Tibial nerve (tissue), 4 donors: Measurements from ENCODE around the gene RASIP1. TPM values are rescaled to one million over a fixed set of nuclear protein-coding genes. Genes with fewer than 3 reads are reported as not detected.
A peak's percentile ranks its signal among the peaks of the same experiment; 100 is the strongest.

Experiments
- DNase-seq, 2 donors: peaks; one replicate each; pipeline ENCODE4 v3.0.0-alpha.2; 2019; ENCODE audit warnings: low spot score in 2 of 2
- H3K27ac ChIP-seq, 4 donors: fragments of 200-600 bp; sonication (generic) in 3 of 4; one replicate each; pipeline ENCODE4 v1.5.1; 2017 to 2019; ENCODE audit warnings: mild to moderate bottlenecking in 1 of 4
- H3K27me3 ChIP-seq, 2 donors: fragments of 200-600 bp; sonication (generic) in 1 of 2; one replicate each; pipeline versions ENCODE4 v1.5.1 to v1.6.0; 2017 to 2019
- H3K36me3 ChIP-seq, 3 donors: fragments of 200-600 bp; sonication (generic); one replicate each; pipeline ENCODE4 v1.5.1; 2018 to 2019
- H3K4me1 ChIP-seq, 4 donors: fragments of 200-600 bp; sonication (generic) in 3 of 4; one replicate each; pipeline ENCODE4 v1.5.1; 2017 to 2019
- H3K4me3 ChIP-seq, 4 donors: fragments of 200-600 bp; sonication (generic) in 3 of 4; one replicate each; pipeline ENCODE4 v1.5.1; 2017 to 2019; ENCODE audit warnings: mild to moderate bottlenecking in 1 of 4, moderate library complexity in 1 of 4
- H3K9me3 ChIP-seq, 4 donors: fragments of 200-600 bp; sonication (generic) in 3 of 4; one replicate each; pipeline ENCODE4 v1.5.1; 2017 to 2019
- CTCF ChIP-seq, 5 experiments: fragments of 200-600 bp in 3 of 5; fragments of 450-650 bp in 2 of 5; sonication (generic) in 3 of 5; IDR thresholded peaks; one replicate each; pipeline ENCODE4 v1.5.1; 2016 to 2019; ENCODE audit warnings: antibody characterized with exemption in 5 of 5, mild to moderate bottlenecking in 3 of 5, moderate library complexity in 2 of 5
- EP300 ChIP-seq, 2 donors: sonication (generic); formaldehyde crosslinking; IDR thresholded peaks; one replicate each; pipeline ENCODE4 v1.6.1; 2017; ENCODE audit warnings: antibody characterized with exemption in 2 of 2, mild to moderate bottlenecking in 1 of 2
- POLR2A ChIP-seq, 2 donors: fragments of 450-650 bp; IDR thresholded peaks; one replicate each; pipeline ENCODE4 v1.6.1; 2017; ENCODE audit warnings: antibody characterized with exemption in 2 of 2, mild to moderate bottlenecking in 2 of 2, moderate library complexity in 2 of 2
- WGBS, 2 donors: methylation state at CpG; one replicate each; pipeline ENCODE4 v1.1.5; 2018; 5-methylcytosine and 5-hydroxymethylcytosine counted together
- total RNA-seq, 4 donors: library from RNA; depleted of rRNA; stranded (reverse); fragments of >200 nt; gene quantifications; one replicate each; pipeline ENCODE4 v1.1.0, GENCODE V29; 2016

RASIP1 gene
- total RNA-seq, 4 donors from 2014 or later: 12.3 to 23.3 (median 19.8) TPM

GRCh38 chr19:48746738-48747575 is 6.5 kb upstream of the RASIP1 start, which contains the start of gene IZUMO1:
Gene IZUMO1, minus strand, starts transcription at chr19:48746909. Its CDS starts 1,050 bp downstream, at chr19:48745859.
- Histone ChIP-seq H3K9me3 (no peaks in the 10 kb centered on the region), H3K27me3 (peaks cover 0 to 38% of the 10 kb centered on the region in 2 donors), H3K27ac (peak within 1 kb of the TSS in 3 of 4 donors; percentile 5 to 87 (median 78)), H3K36me3 (no peaks in the 10 kb centered on the region), H3K4me1 (peaks cover 0 to 18% (median 0%) of the 10 kb centered on the region in 4 donors), H3K4me3 (peak within 1 kb of the TSS; percentile 18 to 51 (median 25))
- TF ChIP-seq POLR2A (IDR thresholded peaks at IDR 0.05): peak in 1 of 2 donors; percentile 13
- no peak for TF ChIP-seq CTCF (IDR thresholded peaks at IDR 0.05)
- TF ChIP-seq EP300 (IDR thresholded peaks at IDR 0.05): peak; percentile 14 to 33
- WGBS, 2 donors: 6 to 7% methylated on average over 24 to 31 of the region's 31 CpGs
- peak; percentile 33 to 63 for DNase-seq

GRCh38 chr19:48746110-48746509 is 5.7 kb upstream of the RASIP1 start:
- H3K4me3 ChIP-seq: no peak overlapping the region
- H3K27me3 ChIP-seq: peaks cover 0 to 30% of the 10 kb centered on the region in 2 donors
- no peaks in the 10 kb centered on the region for H3K9me3 ChIP-seq
- 74 to 77% methylated on average over 8 of the region's 8 CpGs for WGBS, 2 donors
- no peaks in the 10 kb centered on the region for H3K36me3 ChIP-seq
- H3K27ac ChIP-seq: no peak overlapping the region
- peaks cover 0 to 22% (median 2%) of the 10 kb centered on the region in 4 donors for H3K4me1 ChIP-seq
- TF ChIP-seq POLR2A (IDR thresholded peaks at IDR 0.05) (no peak), CTCF (IDR thresholded peaks at IDR 0.05) (no peak), EP300 (IDR thresholded peaks at IDR 0.05) (no peak)
- no peak for DNase-seq

GRCh38 chr19:48745208-48745995 is 5.0 kb upstream of the RASIP1 start:
- Histone ChIP-seq H3K27ac (no peak overlapping the region), H3K4me1 (peaks cover 0 to 28% (median 5%) of the 10 kb centered on the region in 4 donors), H3K27me3 (peaks cover 0 to 23% of the 10 kb centered on the region in 2 donors), H3K4me3 (no peak overlapping the region), H3K9me3 (no peaks in the 10 kb centered on the region), H3K36me3 (no peaks in the 10 kb centered on the region)
- WGBS, 2 donors: 32 to 38% methylated on average over 33 of the region's 33 CpGs
- peak in 1 of 2 donors; percentile 66 for DNase-seq
- TF ChIP-seq EP300 (IDR thresholded peaks at IDR 0.05) (peak in 1 of 2 donors; percentile 46), POLR2A (IDR thresholded peaks at IDR 0.05) (no peak), CTCF (IDR thresholded peaks at IDR 0.05) (no peak)

GRCh38 chr19:48742096-48742495 is 1.7 kb upstream of the RASIP1 start:
- no peaks in the 10 kb centered on the region for H3K9me3 ChIP-seq
- no peak for DNase-seq
- no peak overlapping the region for H3K4me3 ChIP-seq
- peaks cover 0 to 11% of the 10 kb centered on the region in 2 donors for H3K27me3 ChIP-seq
- H3K36me3 ChIP-seq: no peaks in the 10 kb centered on the region
- peaks cover 0 to 43% (median 18%) of the 10 kb centered on the region in 4 donors for H3K4me1 ChIP-seq
- peak overlapping the region in 2 of 4 donors; percentile 17 to 87 for H3K27ac ChIP-seq
- 88 to 93% methylated on average over 11 of the region's 11 CpGs for WGBS, 2 donors
- no peak for TF ChIP-seq EP300 (IDR thresholded peaks at IDR 0.05)
- TF ChIP-seq CTCF (IDR thresholded peaks at IDR 0.05): no peak
- TF ChIP-seq POLR2A (IDR thresholded peaks at IDR 0.05): no peak
